NCI-H460 (cell line): ENCODE data around the gene WDR1. TPM values are rescaled to one million over a fixed set of nuclear protein-coding genes. Genes with fewer than 3 reads are reported as not detected.

Experiments
- DNase-seq: peaks from one replicate; pipeline ENCODE4 v3.0.0-alpha.2; 2016; ENCODE audit warnings: low read depth; ENCODE audit errors: extremely low read depth
- polyA plus RNA-seq: library from polyadenylated mRNA; depleted of rRNA; stranded (reverse); fragments of >200 nt; gene quantifications from 2 replicates; pipeline ENCODE4 v1.2.3, GENCODE V29; 2014; cell fraction: nucleus; rRNA removed
- total RNA-seq: library from RNA; depleted of rRNA; stranded (reverse); fragments of >200 nt; shearing (Covaris generic); gene quantifications from 2 replicates; pipeline ENCODE4 v1.2.3, GENCODE V29; 2014; rRNA removed

Gene WDR1
- 95.8 and 105 TPM in 2 replicates for total RNA-seq
- 87.0 and 113 TPM in 2 replicates for polyA plus RNA-seq

GRCh38 chr4:10116569-10117358 lies at the start of gene WDR1:
Gene WDR1 (minus strand): TSS chr4:10116799. CDS start chr4:10116666, 133 bp downstream.
- peak; percentile 78 for DNase-seq

- DNase-seq: no peak
These were observed 48.3 kb upstream of the WDR1 start for GRCh38 chr4:10164877-10165283.

- no peak for DNase-seq
These were observed 46.7 kb upstream of the WDR1 start for GRCh38 chr4:10163296-10163695.

GRCh38 chr4:10162341-10163000 lies 45.9 kb upstream of the WDR1 start:
- DNase-seq: no peak

GRCh38 chr4:10161840-10162239 lies 45.2 kb upstream of the WDR1 start:
- no peak for DNase-seq

GRCh38 chr4:10161146-10161545 lies 44.5 kb upstream of the WDR1 start:
- no peak for DNase-seq

GRCh38 chr4:10160281-10160856 lies 43.8 kb upstream of the WDR1 start:
- DNase-seq: no peak

- no peak for DNase-seq
These were observed 43.1 kb upstream of the WDR1 start for GRCh38 chr4:10159671-10160070.

GRCh38 chr4:10158333-10158942 lies 41.8 kb upstream of the WDR1 start:
- no peak for DNase-seq

GRCh38 chr4:10157478-10158332 lies 41.1 kb upstream of the WDR1 start:
- peak; percentile 16 for DNase-seq

- DNase-seq: no peak
These were observed 37.6 kb upstream of the WDR1 start for GRCh38 chr4:10154241-10154640.

- DNase-seq: no peak
These were observed 36.6 kb upstream of the WDR1 start for GRCh38 chr4:10153161-10153560.

- DNase-seq: no peak
These were observed 34.6 kb upstream of the WDR1 start for GRCh38 chr4:10151182-10151581.

GRCh38 chr4:10144966-10145365 lies 28.4 kb upstream of the WDR1 start:
- no peak for DNase-seq

GRCh38 chr4:10144479-10144878 lies 27.9 kb upstream of the WDR1 start:
- DNase-seq: no peak

- no peak for DNase-seq
These were observed 26.6 kb upstream of the WDR1 start for GRCh38 chr4:10143171-10143570.

GRCh38 chr4:10140866-10141759 lies 24.5 kb upstream of the WDR1 start:
- no peak for DNase-seq

GRCh38 chr4:10139518-10139917 lies 22.9 kb upstream of the WDR1 start:
- DNase-seq: no peak

- DNase-seq: no peak
These were observed 18.7 kb upstream of the WDR1 start for GRCh38 chr4:10135260-10135659.
